Measurements from ENCODE around the gene MIER1.

Gene MIER1

GRCh38 chr1:66999640-67000400 lies 75.0 kb downstream of the MIER1 start:
- no peak for DNase-seq (ENCODE audit: low read depth)

- no peak for DNase-seq (ENCODE audit: low read depth)
Observed at GRCh38 chr1:67001682-67002425, 77.1 kb downstream of the MIER1 start.

- DNase-seq (ENCODE audit: low read depth) = no peak
Observed at GRCh38 chr1:67004176-67004575, 79.4 kb downstream of the MIER1 start.

GRCh38 chr1:67005068-67005467 lies 80.3 kb downstream of the MIER1 start:
- DNase-seq (ENCODE audit: low read depth) = no peak

- DNase-seq (ENCODE audit: low read depth) = no peak
Observed at GRCh38 chr1:67009792-67010191, 85.0 kb downstream of the MIER1 start.

- peak; percentile 60 for DNase-seq (ENCODE audit: low read depth)
Observed at GRCh38 chr1:67013573-67013972, 88.8 kb downstream of the MIER1 start.

- no peak for DNase-seq (ENCODE audit: low read depth)
Observed at GRCh38 chr1:67018574-67018973, 93.8 kb downstream of the MIER1 start.

GRCh38 chr1:67019121-67019520 lies 94.3 kb downstream of the MIER1 start:
- no peak for DNase-seq (ENCODE audit: low read depth)

GRCh38 chr1:67019600-67020136 lies 94.9 kb downstream of the MIER1 start:
- DNase-seq (ENCODE audit: low read depth) = peak; percentile 94

- peak; percentile 74 for DNase-seq (ENCODE audit: low read depth)
Observed at GRCh38 chr1:67020304-67020703, 95.5 kb downstream of the MIER1 start.

- DNase-seq (ENCODE audit: low read depth) = no peak
Observed at GRCh38 chr1:67020765-67021164, 96.0 kb downstream of the MIER1 start.

GRCh38 chr1:67029472-67029871 lies 104.7 kb downstream of the MIER1 start:
- DNase-seq (ENCODE audit: low read depth) = no peak

- no peak for DNase-seq (ENCODE audit: low read depth)
Observed at GRCh38 chr1:67031121-67031858, 106.5 kb downstream of the MIER1 start.

GRCh38 chr1:67031859-67032247 lies 107.1 kb downstream of the MIER1 start:
- DNase-seq (ENCODE audit: low read depth) = no peak
